Loucy (cell line): ENCODE data around the gene C9orf50.

Experiments used
- H2AFZ ChIP-seq: fragments of 200-600 bp; sonication (generic); 2 replicates; pipeline ENCODE4 v1.6.0; 2016; ENCODE audit warnings: antibody characterized with exemption, mild to moderate bottlenecking, low read length, moderate library complexity
- H3F3A ChIP-seq: fragments of 200-600 bp; 2 replicates; pipeline ENCODE4 v1.6.0; 2016; ENCODE audit warnings: antibody characterized with exemption, low read depth, mild to moderate bottlenecking
- H3K27me3 ChIP-seq: fragments of 200-600 bp; sonication (generic); 2 replicates; pipeline ENCODE4 v1.6.1; 2014; ENCODE audit warnings: low read length, mild to moderate bottlenecking; ENCODE audit not compliant: insufficient read depth, poor library complexity, severe bottlenecking
- H3K36me3 ChIP-seq: fragments of 200-600 bp; sonication (generic); 2 replicates; pipeline ENCODE4 v1.6.1; 2016; ENCODE audit warnings: low read length; ENCODE audit not compliant: insufficient read depth
- H3K4me1 ChIP-seq: fragments of 200-600 bp; sonication (generic); 2 replicates; pipeline ENCODE4 v1.5.1; 2014; ENCODE audit warnings: low read length, mild to moderate bottlenecking; ENCODE audit not compliant: insufficient read depth, poor library complexity, severe bottlenecking
- H3K4me2 ChIP-seq: fragments of 200-600 bp; sonication (generic); 2 replicates; pipeline ENCODE4 v1.6.0; 2014; ENCODE audit warnings: antibody characterized with exemption, low read length, low read depth, mild to moderate bottlenecking; ENCODE audit not compliant: poor library complexity, severe bottlenecking
- H3K4me3 ChIP-seq: fragments of 200-600 bp; sonication (generic); 2 replicates; pipeline ENCODE4 v1.5.1; 2014; ENCODE audit warnings: low read length, mild to moderate bottlenecking, mixed read lengths; ENCODE audit not compliant: poor library complexity, severe bottlenecking
- H3K79me2 ChIP-seq: fragments of 200-600 bp; sonication (generic); 2 replicates; pipeline ENCODE4 v1.6.1; 2014; ENCODE audit warnings: low read length; ENCODE audit not compliant: insufficient read depth
- H3K9ac ChIP-seq: fragments of 200-600 bp; sonication (generic); 2 replicates; pipeline ENCODE4 v1.6.0; 2014; ENCODE audit warnings: mild to moderate bottlenecking, low read depth, low read length, moderate library complexity; ENCODE audit not compliant: poor library complexity, severe bottlenecking
- H3K9me2 ChIP-seq: fragments of 200-600 bp; sonication (generic); replicated peaks from 2 replicates; pipeline ENCODE4 v1.6.1; 2016; ENCODE audit warnings: low read depth, low read length, mixed read lengths
- H3K9me3 ChIP-seq: fragments of 200-600 bp; sonication (generic); 2 replicates; pipeline ENCODE4 v1.6.1; 2014; ENCODE audit warnings: mild to moderate bottlenecking, antibody characterized with exemption, low read length, low read depth; ENCODE audit not compliant: insufficient read depth
- H4K20me1 ChIP-seq: fragments of 200-600 bp; sonication (generic); 2 replicates; pipeline ENCODE4 v1.6.0; 2014; ENCODE audit warnings: antibody characterized with exemption, low read length, mild to moderate bottlenecking; ENCODE audit not compliant: insufficient read depth, poor library complexity, severe bottlenecking
- EZH2phosphoT487 ChIP-seq: fragments of 200-600 bp; IDR thresholded peaks from 2 replicates; pipeline ENCODE4 v1.6.1; 2018; ENCODE audit warnings: antibody characterized with exemption, mild to moderate bottlenecking, moderate library complexity, borderline replicate concordance
- TF ChIP-seq, protein P1 (sequence below): fragments of 200-600 bp; sonication (generic); conservative IDR thresholded peaks from 2 replicates; pipeline ENCODE4 v1.5.1; 2014; ENCODE audit warnings: mild to moderate bottlenecking, antibody characterized with exemption, low read length

C9orf50 gene

DNA sequence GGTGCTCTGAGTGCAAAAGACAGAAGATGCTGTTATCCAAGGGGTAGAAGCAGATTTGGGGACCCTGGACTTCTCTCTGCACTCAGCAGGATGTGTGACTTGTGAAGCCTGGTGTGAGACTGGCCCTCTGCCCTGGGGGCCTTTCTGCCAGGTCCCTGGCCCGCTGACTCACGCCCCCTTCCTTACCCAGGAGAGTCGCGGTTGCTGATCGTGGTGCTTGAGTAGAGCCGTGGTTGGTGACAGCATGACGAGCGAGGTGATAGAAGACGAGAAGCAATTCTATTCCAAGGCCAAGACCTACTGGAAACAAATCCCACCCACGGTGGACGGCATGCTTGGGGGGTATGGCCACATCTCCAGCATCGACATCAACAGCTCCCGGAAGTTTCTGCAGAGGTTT is 11.6 kb upstream of the C9orf50 start:
- H3K79me2 ChIP-seq = peaks cover 50% of the 10 kb centered on the region
- H3K4me3 ChIP-seq = no peak overlapping the region
- H3K27me3 ChIP-seq = no peaks in the 10 kb centered on the region
- TF ChIP-seq EZH2phosphoT487 = no peak
- TF ChIP-seq, protein P1, sequence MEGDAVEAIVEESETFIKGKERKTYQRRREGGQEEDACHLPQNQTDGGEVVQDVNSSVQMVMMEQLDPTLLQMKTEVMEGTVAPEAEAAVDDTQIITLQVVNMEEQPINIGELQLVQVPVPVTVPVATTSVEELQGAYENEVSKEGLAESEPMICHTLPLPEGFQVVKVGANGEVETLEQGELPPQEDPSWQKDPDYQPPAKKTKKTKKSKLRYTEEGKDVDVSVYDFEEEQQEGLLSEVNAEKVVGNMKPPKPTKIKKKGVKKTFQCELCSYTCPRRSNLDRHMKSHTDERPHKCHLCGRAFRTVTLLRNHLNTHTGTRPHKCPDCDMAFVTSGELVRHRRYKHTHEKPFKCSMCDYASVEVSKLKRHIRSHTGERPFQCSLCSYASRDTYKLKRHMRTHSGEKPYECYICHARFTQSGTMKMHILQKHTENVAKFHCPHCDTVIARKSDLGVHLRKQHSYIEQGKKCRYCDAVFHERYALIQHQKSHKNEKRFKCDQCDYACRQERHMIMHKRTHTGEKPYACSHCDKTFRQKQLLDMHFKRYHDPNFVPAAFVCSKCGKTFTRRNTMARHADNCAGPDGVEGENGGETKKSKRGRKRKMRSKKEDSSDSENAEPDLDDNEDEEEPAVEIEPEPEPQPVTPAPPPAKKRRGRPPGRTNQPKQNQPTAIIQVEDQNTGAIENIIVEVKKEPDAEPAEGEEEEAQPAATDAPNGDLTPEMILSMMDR = no peak
- peaks cover 14% of the 10 kb centered on the region for H3K4me1 ChIP-seq
- no peak overlapping the region for H2AFZ ChIP-seq
- peaks cover 13% of the 10 kb centered on the region; the same call in 1 of the 2 replicates for H3K36me3 ChIP-seq
- H3K9ac ChIP-seq = no peak overlapping the region
- no peaks in the 10 kb centered on the region for H3K9me3 ChIP-seq
- peaks cover 15% of the 10 kb centered on the region for H4K20me1 ChIP-seq
- H3K9me2 ChIP-seq = no peaks in the 10 kb centered on the region
- H3K4me2 ChIP-seq = no peak overlapping the region
- no peaks in the 10 kb centered on the region for H3F3A ChIP-seq

- H3K9me3 ChIP-seq = no peaks in the 10 kb centered on the region
- no peaks in the 10 kb centered on the region for H3K9me2 ChIP-seq
- H3K4me2 ChIP-seq = no peak overlapping the region
- H3F3A ChIP-seq = no peaks in the 10 kb centered on the region
- H3K9ac ChIP-seq = no peak overlapping the region
- peaks cover 21% of the 10 kb centered on the region for H4K20me1 ChIP-seq
- H3K36me3 ChIP-seq = peaks cover 13% of the 10 kb centered on the region; the same call in 1 of the 2 replicates
- no peak overlapping the region for H3K4me3 ChIP-seq
- TF ChIP-seq EZH2phosphoT487 = no peak
- TF ChIP-seq, protein P1 = no peak
- no peak overlapping the region for H2AFZ ChIP-seq
- H3K79me2 ChIP-seq = peaks cover 57% of the 10 kb centered on the region
- no peaks in the 10 kb centered on the region for H3K27me3 ChIP-seq
- H3K4me1 ChIP-seq = peaks cover 17% of the 10 kb centered on the region
These were observed 10.8 kb upstream of the C9orf50 start for GRCh38 chr9:129631674-129632129.

GRCh38 chr9:129630967-129631673 is 10.2 kb upstream of the C9orf50 start:
- Histone ChIP-seq H3K4me1 (peaks cover 21% of the 10 kb centered on the region), H4K20me1 (peaks cover 26% of the 10 kb centered on the region), H3K36me3 (peaks cover 13% of the 10 kb centered on the region; the same call in 1 of the 2 replicates), H3K79me2 (peaks cover 63% of the 10 kb centered on the region), H3K9me3 (no peaks in the 10 kb centered on the region), H3K9ac (no peak overlapping the region), H3K9me2 (no peaks in the 10 kb centered on the region), H3K4me2 (no peak overlapping the region), H3K4me3 (no peak overlapping the region), H3K27me3 (no peaks in the 10 kb centered on the region), H3F3A (no peaks in the 10 kb centered on the region), H2AFZ (no peak overlapping the region)
- no peak for TF ChIP-seq EZH2phosphoT487
- TF ChIP-seq, protein P1 = no peak
